Cardiac septum (tissue), 1 donor: ENCODE data around the gene NUBPL. TPM values are rescaled to one million over a fixed set of nuclear protein-coding genes. Genes with fewer than 3 reads are reported as not detected.
"Not testable (repeated sequence)": the region's sequence is repeated elsewhere in the genome, so short reads cannot be mapped to it uniquely, and the experiment has no call there.

Experiments used
- DNase-seq: peaks from one replicate; pipeline ENCODE4 v3.0.0-alpha.2; 2020; ENCODE audit warnings: low spot score
- intact Hi-C: fragments of 100-400 bp; cut with DNase I; formaldehyde crosslinking; loops from one replicate; pipeline ENCODE4 v1.14.0; 2022
- total RNA-seq: library from RNA; stranded (reverse); fragmentation: NEBNext Ultra II Directional; extraction: Animal tissue kit (Norgen Biotek cat#: 25700); gene quantifications from one replicate; pipeline ENCODE4 v1.2.1, GENCODE V29; 2021
- donor health status: DM: no; HTN: no; CAD: no.

Gene NUBPL
- total RNA-seq, 1 donor from 2014 or later = 19.5 TPM

- no peak for DNase-seq
- intact Hi-C loops = no loop called here
Measured at GRCh38 chr14:31781578-31781977, 220.4 kb downstream of the NUBPL start.

- DNase-seq = no peak
- intact Hi-C loops = no loop called here
Measured at GRCh38 chr14:31785574-31785973, 224.4 kb downstream of the NUBPL start.

GRCh38 chr14:31787377-31787776 lies 226.2 kb downstream of the NUBPL start:
- no peak for DNase-seq
- intact Hi-C loops = no loop called here

- intact Hi-C loops = no loop called here
- DNase-seq = no peak
Measured at GRCh38 chr14:31788340-31788739, 227.1 kb downstream of the NUBPL start.

- no peak for DNase-seq
- intact Hi-C loops = no loop called here
Measured at GRCh38 chr14:31792726-31793125, 231.5 kb downstream of the NUBPL start.

- DNase-seq, intact Hi-C loops: not testable (repeated sequence)
Measured at GRCh38 chr14:31797946-31798345, 236.7 kb downstream of the NUBPL start.

- no peak for DNase-seq
- intact Hi-C loops = no loop called here
Measured at GRCh38 chr14:31802838-31803237, 241.6 kb downstream of the NUBPL start.

GRCh38 chr14:31806249-31806648 lies 245.0 kb downstream of the NUBPL start:
- DNase-seq = no peak
- intact Hi-C loops = no loop called here

- intact Hi-C loops, DNase-seq: not testable (repeated sequence)
Measured at GRCh38 chr14:31811693-31812628, 250.8 kb downstream of the NUBPL start.

- DNase-seq, intact Hi-C loops: not testable (repeated sequence)
Measured at GRCh38 chr14:31813724-31814490, 252.7 kb downstream of the NUBPL start.

- intact Hi-C loops = no loop called here
- DNase-seq = no peak
Measured at GRCh38 chr14:31819281-31819680, 258.1 kb downstream of the NUBPL start.

GRCh38 chr14:31825459-31825858 lies 264.3 kb downstream of the NUBPL start:
- DNase-seq = no peak
- intact Hi-C loops = no loop called here

GRCh38 chr14:31827325-31827724 lies 266.1 kb downstream of the NUBPL start:
- intact Hi-C loops = no loop called here

GRCh38 chr14:31828946-31829868 lies 268.0 kb downstream of the NUBPL start:
- intact Hi-C loops = no loop called here

More at GRCh38 chr14:31827325-31827724, 266.1 kb downstream of the NUBPL start:
- no peak for DNase-seq

GRCh38 chr14:31834616-31835015 lies 273.4 kb downstream of the NUBPL start:
- intact Hi-C loops = no loop called here
- no peak for DNase-seq

More at GRCh38 chr14:31828946-31829868, 268.0 kb downstream of the NUBPL start:
- no peak for DNase-seq

GRCh38 chr14:31835049-31835448 lies 273.8 kb downstream of the NUBPL start:
- intact Hi-C loops = no loop called here
- no peak for DNase-seq

- intact Hi-C loops = no loop called here
- DNase-seq = no peak
Measured at GRCh38 chr14:31837031-31837430, 275.8 kb downstream of the NUBPL start.

- no peak for DNase-seq
- intact Hi-C loops = no loop called here
Measured at GRCh38 chr14:31842899-31843298, 281.7 kb downstream of the NUBPL start.

GRCh38 chr14:31843361-31844091 lies 282.3 kb downstream of the NUBPL start:
- intact Hi-C loops = no loop called here

More at GRCh38 chr14:31843361-31844091, 282.3 kb downstream of the NUBPL start:
- DNase-seq = no peak
